AG04449 (cell line): ENCODE results near the gene ARID1B.

Experiments
- CTCF ChIA-PET: fragments of 350-600 bp; formaldehyde crosslinking; extraction: SDS; loops from one replicate; lab custom pipeline; 2021; ENCODE audit warnings: antibody characterized with exemption; lab: Yijun Ruan, JAX
- POLR2A ChIA-PET: fragments of 400-600, 350-600 bp; formaldehyde crosslinking; extraction: SDS; loops from one replicate; lab custom pipeline; 2020; ENCODE audit warnings: antibody characterized with exemption, inconsistent platforms; lab: Yijun Ruan, JAX
- DNase-seq: peaks from one replicate; pipeline ENCODE4 v3.0.0-alpha.2; 2010; ENCODE audit warnings: low read depth, low spot score
- H3K4me3 ChIP-seq: 2 replicates; pipeline ENCODE4 v1.5.1; 2011; ENCODE audit warnings: low read depth, mild to moderate bottlenecking, control low read depth, low read length
- TF ChIP-seq, protein P1 (sequence below): IDR thresholded peaks from one replicate; pipeline ENCODE4 v1.5.1; 2011; ENCODE audit warnings: mild to moderate bottlenecking, moderate library complexity, low read length, control low read depth, inconsistent platforms; ENCODE audit not compliant: insufficient read depth; ENCODE audit errors: missing control alignments

Gene ARID1B

DNA sequence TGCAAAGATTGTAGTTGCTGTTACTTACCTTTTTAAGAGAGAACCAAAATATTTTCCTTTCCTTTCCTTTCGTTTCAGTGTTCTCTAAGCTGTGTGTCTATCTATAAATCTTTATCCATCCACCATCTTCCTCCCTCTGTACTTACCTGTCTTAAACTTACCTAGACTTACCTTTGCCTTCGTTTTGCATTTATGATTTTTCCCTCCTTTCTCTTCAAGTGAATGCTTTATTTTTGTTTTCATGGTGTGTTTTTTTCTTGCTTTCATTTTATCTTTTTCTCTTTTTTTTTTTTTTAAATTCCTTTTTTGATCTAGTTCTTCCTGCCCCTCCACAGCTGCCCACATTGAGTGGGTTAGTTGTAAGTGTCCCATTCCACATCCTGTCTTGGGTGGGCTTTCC is 26.2 kb downstream of the ARID1B start:
- TF ChIP-seq, protein P1, sequence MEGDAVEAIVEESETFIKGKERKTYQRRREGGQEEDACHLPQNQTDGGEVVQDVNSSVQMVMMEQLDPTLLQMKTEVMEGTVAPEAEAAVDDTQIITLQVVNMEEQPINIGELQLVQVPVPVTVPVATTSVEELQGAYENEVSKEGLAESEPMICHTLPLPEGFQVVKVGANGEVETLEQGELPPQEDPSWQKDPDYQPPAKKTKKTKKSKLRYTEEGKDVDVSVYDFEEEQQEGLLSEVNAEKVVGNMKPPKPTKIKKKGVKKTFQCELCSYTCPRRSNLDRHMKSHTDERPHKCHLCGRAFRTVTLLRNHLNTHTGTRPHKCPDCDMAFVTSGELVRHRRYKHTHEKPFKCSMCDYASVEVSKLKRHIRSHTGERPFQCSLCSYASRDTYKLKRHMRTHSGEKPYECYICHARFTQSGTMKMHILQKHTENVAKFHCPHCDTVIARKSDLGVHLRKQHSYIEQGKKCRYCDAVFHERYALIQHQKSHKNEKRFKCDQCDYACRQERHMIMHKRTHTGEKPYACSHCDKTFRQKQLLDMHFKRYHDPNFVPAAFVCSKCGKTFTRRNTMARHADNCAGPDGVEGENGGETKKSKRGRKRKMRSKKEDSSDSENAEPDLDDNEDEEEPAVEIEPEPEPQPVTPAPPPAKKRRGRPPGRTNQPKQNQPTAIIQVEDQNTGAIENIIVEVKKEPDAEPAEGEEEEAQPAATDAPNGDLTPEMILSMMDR = no peak
- no peak overlapping the region for H3K4me3 ChIP-seq
- ChIA-PET CTCF (interaction anchor here (0.6 to 0.9 kb wide), 2 partner anchors 9 to 10 kb away, joined by 3 read pairs; no protein-coding TSS in a partner anchor), POLR2A (no interaction called here)
- DNase-seq = no peak

DNA sequence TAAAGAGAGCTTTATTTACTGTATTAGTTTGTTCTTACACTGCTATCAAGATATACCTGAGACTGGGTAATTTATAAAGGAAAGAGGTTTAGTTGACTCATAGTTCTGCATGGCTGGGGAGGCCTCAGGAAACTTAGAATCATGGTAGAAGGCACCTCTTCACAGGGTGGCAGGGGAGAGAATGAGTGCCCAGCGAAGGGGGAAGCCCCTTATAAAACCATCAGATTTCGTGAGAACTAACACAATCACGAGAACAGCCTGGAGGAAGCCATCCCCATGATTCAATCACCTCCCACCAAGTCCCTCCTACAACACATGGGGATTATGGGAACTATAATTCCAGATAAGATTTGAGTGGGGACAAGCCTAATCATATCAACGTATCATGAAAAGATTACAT is 27.2 kb downstream of the ARID1B start:
- POLR2A ChIA-PET = no interaction called here
- no peak overlapping the region for H3K4me3 ChIP-seq
- TF ChIP-seq, protein P1 = no peak
- CTCF ChIA-PET = interaction anchor here (1.0 kb wide), 1 partner anchor 241 kb away, joined by 3 read pairs; no protein-coding TSS in a partner anchor
- DNase-seq = no peak

DNA sequence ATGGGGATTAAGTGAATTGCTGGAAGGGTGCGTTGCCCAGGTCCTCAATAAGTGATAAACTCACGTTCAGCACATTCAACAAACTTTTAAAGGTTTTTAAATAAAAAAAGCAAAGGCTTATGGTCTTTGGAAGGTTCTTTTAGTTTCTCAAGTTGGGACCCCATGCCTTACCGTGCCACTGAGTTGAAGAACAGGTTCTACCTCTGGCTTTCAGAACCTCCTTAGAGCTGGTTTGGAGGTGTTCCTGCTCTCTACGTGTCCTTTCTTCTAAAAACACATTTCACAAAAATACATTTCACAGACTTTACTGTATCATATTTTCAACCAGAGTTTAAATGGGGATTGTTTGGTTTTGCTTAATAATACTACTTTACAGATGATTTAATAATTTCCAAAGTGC is 29.0 kb downstream of the ARID1B start:
- no peak for DNase-seq
- ChIA-PET CTCF (no interaction called here), POLR2A (no interaction called here)
- TF ChIP-seq, protein P1 = no peak
- H3K4me3 ChIP-seq = no peak overlapping the region

DNA sequence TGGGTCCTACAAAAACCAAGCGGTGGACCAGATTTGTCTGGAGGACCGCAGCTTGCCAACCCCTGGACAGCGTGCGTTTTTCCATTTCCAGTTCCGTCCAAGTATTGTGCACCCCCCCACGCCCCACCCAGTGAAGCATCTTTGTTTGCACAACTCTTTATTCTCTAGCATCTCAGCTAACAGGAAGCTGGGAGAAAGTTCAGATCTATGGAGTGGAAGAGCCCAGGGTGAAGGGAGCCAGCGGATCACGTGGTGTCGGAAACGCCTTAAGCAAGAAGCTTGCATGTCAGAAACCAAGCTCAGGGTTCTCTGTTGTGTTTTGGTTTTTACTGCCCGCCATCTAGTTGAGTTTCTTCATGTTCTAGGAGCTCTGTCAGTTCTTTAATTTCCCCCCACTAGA is 29.9 kb downstream of the ARID1B start:
- ChIA-PET CTCF (no interaction called here), POLR2A (no interaction called here)
- TF ChIP-seq, protein P1 = no peak
- no peak overlapping the region for H3K4me3 ChIP-seq
- no peak for DNase-seq

DNA sequence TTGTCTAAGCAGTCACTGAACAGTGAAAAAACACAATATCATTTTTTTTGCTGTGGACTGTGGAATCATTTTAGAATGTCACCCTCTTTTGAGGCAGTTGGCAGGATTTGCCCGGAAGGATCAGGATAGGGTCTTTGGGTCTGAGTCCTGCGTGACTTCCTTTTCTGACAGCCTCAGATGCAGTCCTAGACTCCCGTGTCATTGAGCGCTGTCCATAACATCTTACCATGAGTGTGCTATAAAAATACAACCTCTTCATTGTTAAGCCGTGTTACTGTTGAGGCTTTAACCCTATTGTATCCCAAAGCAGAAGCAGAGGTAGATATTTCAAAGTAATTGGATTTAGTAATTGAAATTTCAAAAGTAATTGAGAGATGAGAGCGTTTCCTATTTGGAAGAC is 30.6 kb downstream of the ARID1B start:
- DNase-seq = no peak
- no peak overlapping the region for H3K4me3 ChIP-seq
- ChIA-PET POLR2A (no interaction called here), CTCF (interaction anchor here (3.4 kb wide), 1 partner anchor 12 kb away, joined by 12 read pairs; no protein-coding TSS in a partner anchor)
- TF ChIP-seq, protein P1 = no peak

DNA sequence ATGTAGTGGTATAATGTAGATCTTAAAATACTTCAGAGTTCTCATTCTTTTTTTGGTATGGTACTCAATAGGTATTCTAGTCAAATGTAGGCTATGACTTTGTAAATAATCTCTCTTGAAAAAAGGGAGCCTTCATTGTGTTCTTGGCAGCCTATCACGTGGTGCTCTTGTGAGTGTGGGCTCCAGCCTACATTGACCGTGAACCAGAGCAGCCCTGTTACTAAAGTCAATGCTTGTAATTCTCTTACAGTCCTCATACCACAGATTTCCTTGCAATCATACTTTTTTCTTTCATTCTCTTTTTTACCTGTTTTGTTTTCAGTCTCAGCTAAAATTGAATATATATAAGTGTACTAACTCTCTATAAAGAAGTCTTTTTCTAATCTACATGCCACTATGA is 31.1 kb downstream of the ARID1B start:
- H3K4me3 ChIP-seq = no peak overlapping the region
- CTCF ChIA-PET = interaction anchor here (1.0 to 3.4 kb wide), 2 partner anchors 12 to 40 kb away, joined by 3 to 12 read pairs; no protein-coding TSS in a partner anchor
- no peak for DNase-seq

More for the DNA sequence above, 31.1 kb downstream of the ARID1B start:
- POLR2A ChIA-PET = no interaction called here
- TF ChIP-seq, protein P1 = no peak
